ENCODE results near the gene GALNT13.

The GALNT13 gene

DNA sequence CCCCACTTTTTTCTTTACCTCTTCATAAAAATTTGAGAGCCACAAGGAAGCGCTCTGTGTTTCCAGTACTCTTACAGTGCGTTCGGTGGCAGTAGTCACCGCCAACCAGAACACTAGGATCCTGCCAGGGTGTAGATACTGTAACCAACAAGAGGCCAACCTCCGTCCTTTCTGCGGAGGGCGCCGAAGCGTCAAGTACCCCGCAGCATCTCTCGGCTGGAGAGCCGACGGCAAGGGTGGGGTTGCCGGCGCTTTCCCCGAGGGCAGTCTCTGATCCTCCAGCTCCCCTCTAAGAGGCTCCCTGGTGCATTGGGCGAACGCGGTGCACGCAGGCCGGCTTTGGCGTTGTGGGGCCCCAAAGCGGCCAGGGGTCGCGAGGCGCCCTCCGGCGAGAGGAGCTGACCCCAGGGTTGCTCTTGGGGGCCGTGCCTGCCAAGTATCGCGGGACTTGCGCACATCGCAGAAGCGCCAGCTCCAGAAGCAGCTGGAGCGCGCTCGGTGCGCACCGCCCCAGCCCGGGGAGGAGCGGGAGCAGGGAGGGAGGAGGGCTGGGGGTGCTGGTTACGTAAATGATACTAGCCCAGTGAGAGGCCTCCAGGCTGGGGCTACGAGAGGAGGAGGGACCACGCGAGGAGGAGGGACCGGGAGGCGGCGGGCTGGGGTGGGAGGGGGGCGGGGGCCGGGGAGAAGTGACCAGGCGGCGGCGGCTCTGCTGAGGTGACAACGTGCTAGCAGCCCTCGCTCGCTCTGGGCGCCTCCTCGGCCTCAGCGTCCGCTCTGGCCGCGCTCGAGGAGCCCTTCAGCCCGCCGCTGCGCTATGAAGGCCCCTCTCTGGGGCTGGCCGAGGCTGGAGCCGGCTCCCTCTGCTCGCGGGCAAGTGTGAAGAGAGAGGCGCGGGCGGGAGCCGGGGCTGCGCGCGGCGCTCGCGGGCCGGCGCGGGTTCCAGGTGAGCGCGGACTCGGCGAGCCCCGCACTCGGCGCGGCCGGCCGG is at the start of gene GALNT13:
GALNT13 (plus strand) TSS at position 692 of the 991 bp plus-strand sequence.
- Mint-ChIP-seq H3K36me3 (ENCODE audit: low read depth) (no peaks in the 10 kb centered on the region), H3K4me1 (ENCODE audit: low read depth) (peaks cover 4% of the 10 kb centered on the region), H3K4me3 (no peak within 1 kb of the TSS), H3K9me3 (no peaks in the 10 kb centered on the region), H3K27me3 (peaks cover 40% of the 10 kb centered on the region), H3K27ac (no peak within 1 kb of the TSS)
- intact Hi-C loops (cut with micrococcal nuclease), result no loop called here

DNA sequence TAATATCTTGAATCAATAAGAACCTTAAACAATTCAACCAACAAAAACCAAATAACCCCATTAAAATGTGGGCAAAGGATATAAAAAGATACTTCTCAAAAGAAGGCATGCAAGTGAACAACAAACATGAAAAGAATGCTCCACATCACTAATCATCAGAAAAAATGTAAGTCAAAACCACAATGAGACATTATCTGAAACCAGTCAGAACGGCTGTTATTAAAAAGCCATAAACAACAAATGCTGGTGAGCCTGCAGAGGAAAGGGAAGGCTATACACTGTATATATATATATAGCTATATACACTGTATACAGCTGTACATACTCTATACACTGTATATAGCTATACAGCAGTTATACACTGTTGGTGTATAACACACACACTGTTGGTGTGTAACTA is 47.8 kb upstream of the GALNT13 start:
- intact Hi-C loops (cut with micrococcal nuclease), result no loop called here
- no peaks in the 10 kb centered on the region for H3K27me3 Mint-ChIP-seq
- no peak overlapping the region for H3K27ac Mint-ChIP-seq
- no peaks in the 10 kb centered on the region for H3K4me1 Mint-ChIP-seq (ENCODE audit: low read depth)
- H3K9me3 Mint-ChIP-seq, result peaks cover 39% of the 10 kb centered on the region
- no peak overlapping the region for H3K4me3 Mint-ChIP-seq
- no peaks in the 10 kb centered on the region for H3K36me3 Mint-ChIP-seq (ENCODE audit: low read depth)

DNA sequence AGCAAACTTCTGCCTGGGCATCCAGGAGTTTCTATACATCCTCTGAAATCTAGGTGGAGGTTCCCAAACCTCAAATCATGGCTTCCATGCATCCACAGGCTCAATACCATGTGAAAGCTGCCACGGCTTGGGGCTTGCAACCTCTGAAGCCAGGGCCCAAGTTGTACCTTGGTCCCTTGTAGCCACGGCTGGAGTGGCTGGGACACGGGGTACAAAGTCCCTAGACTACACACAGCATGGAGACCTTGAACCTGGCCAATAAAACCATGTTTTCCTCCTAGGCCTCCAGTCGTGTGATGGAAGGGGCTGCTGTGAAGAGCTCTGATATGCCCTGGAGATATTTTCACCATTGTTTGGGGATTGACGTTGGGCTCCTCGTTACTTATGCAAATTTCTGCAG is 43.4 kb upstream of the GALNT13 start:
- Mint-ChIP-seq H3K36me3 (ENCODE audit: low read depth) (no peaks in the 10 kb centered on the region), H3K4me3 (no peak overlapping the region), H3K4me1 (ENCODE audit: low read depth) (no peaks in the 10 kb centered on the region), H3K27ac (no peak overlapping the region), H3K27me3 (no peaks in the 10 kb centered on the region), H3K9me3 (peaks cover 45% of the 10 kb centered on the region)
- intact Hi-C loops (cut with micrococcal nuclease), result no loop called here

DNA sequence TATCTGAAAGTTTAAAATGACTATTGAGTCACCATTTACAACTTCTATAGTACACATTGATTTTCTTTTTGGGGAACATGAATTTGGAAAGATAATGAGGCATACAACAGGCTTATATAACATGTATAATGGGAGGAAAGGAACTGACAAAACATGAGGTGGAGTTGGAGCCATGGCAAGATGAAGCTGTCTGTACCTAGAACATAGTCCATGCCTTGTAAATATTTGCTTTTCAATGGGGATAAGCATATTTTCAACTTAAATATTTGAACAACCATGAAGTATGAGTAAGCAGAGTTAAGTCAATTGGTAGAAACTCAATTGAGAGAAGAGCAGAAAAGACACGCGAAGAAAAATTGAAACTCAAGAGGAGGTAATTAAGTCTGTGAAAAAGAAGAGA is 37.1 kb upstream of the GALNT13 start:
- Mint-ChIP-seq H3K4me1 (ENCODE audit: low read depth) (no peaks in the 10 kb centered on the region), H3K4me3 (no peak overlapping the region), H3K9me3 (peaks cover 11% of the 10 kb centered on the region), H3K27me3 (no peaks in the 10 kb centered on the region), H3K27ac (no peak overlapping the region), H3K36me3 (ENCODE audit: low read depth) (no peaks in the 10 kb centered on the region)
- intact Hi-C loops (cut with micrococcal nuclease), result no loop called here

DNA sequence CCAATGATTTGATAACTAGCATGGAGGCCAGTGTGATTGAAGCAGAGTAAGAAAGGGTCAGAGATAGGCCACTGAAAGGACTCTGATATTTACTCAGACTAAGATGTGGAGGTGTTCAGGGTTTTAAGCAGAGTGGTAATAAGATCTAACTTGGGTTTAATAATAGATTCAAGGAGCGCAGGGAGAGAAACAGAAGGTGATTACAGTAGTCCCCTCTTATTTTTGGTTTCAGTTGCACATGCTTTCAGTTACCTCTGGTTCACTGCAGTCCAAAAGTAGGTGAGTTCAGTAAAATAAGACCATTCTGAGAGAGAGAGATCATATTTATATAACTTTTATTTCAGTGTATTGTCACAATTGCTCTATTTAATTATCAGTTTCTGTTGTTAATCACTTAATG is 13.5 kb upstream of the GALNT13 start:
- Mint-ChIP-seq H3K27me3 (no peaks in the 10 kb centered on the region), H3K27ac (no peak overlapping the region), H3K4me1 (ENCODE audit: low read depth) (no peaks in the 10 kb centered on the region), H3K36me3 (ENCODE audit: low read depth) (no peaks in the 10 kb centered on the region), H3K9me3 (no peaks in the 10 kb centered on the region), H3K4me3 (no peak overlapping the region)
- intact Hi-C loops (cut with micrococcal nuclease), result no loop called here

DNA sequence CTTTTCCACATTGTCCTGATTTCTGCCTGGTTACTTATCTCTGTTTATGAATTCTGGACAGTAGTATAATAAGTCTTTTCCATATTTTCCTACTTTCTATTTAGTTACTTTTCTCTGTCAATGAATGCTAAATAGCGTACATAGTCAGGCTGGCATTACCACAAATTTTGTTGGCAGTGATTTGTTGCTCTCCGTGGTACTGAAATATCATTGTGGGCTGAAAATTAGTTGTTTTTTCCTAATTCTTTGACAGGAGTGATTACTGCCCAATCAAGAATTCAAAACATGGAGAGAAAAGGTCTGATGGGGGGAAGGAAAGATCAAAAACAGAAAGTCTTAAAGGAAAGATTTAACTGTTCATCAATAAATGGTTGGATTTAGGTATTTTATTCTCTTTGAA is 7.7 kb upstream of the GALNT13 start:
- Mint-ChIP-seq H3K9me3 (no peaks in the 10 kb centered on the region), H3K27ac (no peak overlapping the region), H3K4me1 (ENCODE audit: low read depth) (no peaks in the 10 kb centered on the region), H3K27me3 (no peaks in the 10 kb centered on the region), H3K4me3 (no peak overlapping the region), H3K36me3 (ENCODE audit: low read depth) (no peaks in the 10 kb centered on the region)
- intact Hi-C loops (cut with micrococcal nuclease), result no loop called here

DNA sequence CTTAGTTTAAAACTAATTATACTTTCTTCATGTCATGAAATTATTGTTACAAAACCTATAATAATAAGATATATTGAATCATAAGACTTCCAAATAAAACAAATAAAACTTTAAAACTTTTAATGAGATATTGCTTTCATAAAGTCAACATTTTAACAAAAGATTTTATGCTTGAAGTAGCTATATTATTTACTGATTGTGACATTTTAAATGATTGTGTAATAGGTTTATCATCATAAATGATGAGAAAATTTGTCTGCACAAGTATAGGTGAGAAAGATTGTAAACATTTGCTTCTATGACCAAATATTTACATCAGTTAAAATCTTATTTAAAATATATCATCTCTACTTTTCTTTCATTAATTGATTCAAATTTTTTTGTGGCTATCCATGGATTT is 5.1 kb upstream of the GALNT13 start:
- no peaks in the 10 kb centered on the region for H3K4me1 Mint-ChIP-seq (ENCODE audit: low read depth)
- H3K4me3 Mint-ChIP-seq, result no peak overlapping the region
- no peaks in the 10 kb centered on the region for H3K36me3 Mint-ChIP-seq (ENCODE audit: low read depth)
- no peak overlapping the region for H3K27ac Mint-ChIP-seq
- intact Hi-C loops (cut with micrococcal nuclease), result no loop called here
- H3K9me3 Mint-ChIP-seq, result no peaks in the 10 kb centered on the region
- H3K27me3 Mint-ChIP-seq, result peaks cover 13% of the 10 kb centered on the region

DNA sequence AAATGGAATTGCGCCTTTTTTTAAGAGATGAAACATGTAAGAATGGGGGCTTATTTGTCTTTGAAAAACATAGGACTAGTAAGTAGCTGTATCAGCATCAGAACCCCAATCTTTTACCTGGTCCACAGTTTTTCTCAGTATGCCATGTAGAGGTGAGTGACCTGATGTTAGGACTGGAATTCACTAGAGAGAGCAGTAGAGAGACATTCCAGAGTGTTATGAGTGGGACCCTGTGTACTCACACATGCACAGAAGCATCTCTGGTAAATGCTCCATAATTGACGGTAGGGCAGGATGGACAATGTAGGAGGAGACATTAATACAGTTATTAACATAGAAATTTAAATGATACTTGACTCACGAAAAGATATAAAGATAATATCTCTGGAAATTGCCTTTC is 1.4 kb upstream of the GALNT13 start:
- Mint-ChIP-seq H3K4me1 (ENCODE audit: low read depth) (peaks cover 4% of the 10 kb centered on the region), H3K36me3 (ENCODE audit: low read depth) (no peaks in the 10 kb centered on the region), H3K27me3 (peaks cover 40% of the 10 kb centered on the region), H3K27ac (no peak overlapping the region), H3K9me3 (no peaks in the 10 kb centered on the region), H3K4me3 (no peak overlapping the region)
- intact Hi-C loops (cut with micrococcal nuclease), result no loop called here

DNA sequence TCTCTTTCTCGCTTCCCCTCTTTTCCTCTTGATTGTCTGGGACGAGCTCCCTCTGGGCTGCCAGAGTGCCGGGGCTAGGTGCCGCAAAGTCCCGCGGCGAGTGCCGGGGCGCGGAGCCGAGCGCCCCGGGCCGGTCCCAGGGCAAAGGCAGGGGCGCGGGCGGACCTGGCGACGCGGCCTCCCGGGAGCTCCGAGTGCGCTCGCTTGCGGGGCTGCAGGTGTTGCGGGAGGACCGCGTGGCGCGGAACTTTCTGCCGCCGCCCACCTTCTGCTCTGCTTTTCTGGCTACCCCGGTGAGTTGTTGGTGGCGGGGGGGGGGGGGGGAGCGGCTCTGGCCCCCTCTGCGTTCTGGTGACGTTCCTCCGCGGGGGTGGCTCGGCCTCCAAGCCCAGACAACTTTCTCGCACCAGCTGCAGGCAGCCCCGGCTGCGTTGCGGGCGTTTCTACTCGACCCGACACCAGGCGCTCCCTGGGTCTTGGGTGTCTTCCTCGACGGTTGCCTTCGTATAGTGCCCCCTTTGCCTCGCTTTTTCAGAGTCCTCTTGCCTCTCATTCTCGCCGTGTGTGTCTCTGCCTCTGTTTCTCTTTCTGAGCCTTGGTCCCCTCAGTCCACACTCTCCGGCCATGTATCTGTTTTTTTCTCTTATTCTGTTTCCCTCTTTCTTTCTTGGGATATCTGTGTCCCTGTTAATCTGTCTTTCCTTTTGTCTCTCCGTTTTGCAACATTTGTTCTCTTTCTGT is 759 bp downstream of the GALNT13 start:
- no peaks in the 10 kb centered on the region for H3K36me3 Mint-ChIP-seq (ENCODE audit: low read depth)
- no peak overlapping the region for H3K4me3 Mint-ChIP-seq
- no peaks in the 10 kb centered on the region for H3K9me3 Mint-ChIP-seq
- intact Hi-C loops (cut with micrococcal nuclease), result no loop called here
- no peak overlapping the region for H3K27ac Mint-ChIP-seq
- H3K4me1 Mint-ChIP-seq (ENCODE audit: low read depth), result peaks cover 4% of the 10 kb centered on the region
- H3K27me3 Mint-ChIP-seq, result peaks cover 40% of the 10 kb centered on the region

DNA sequence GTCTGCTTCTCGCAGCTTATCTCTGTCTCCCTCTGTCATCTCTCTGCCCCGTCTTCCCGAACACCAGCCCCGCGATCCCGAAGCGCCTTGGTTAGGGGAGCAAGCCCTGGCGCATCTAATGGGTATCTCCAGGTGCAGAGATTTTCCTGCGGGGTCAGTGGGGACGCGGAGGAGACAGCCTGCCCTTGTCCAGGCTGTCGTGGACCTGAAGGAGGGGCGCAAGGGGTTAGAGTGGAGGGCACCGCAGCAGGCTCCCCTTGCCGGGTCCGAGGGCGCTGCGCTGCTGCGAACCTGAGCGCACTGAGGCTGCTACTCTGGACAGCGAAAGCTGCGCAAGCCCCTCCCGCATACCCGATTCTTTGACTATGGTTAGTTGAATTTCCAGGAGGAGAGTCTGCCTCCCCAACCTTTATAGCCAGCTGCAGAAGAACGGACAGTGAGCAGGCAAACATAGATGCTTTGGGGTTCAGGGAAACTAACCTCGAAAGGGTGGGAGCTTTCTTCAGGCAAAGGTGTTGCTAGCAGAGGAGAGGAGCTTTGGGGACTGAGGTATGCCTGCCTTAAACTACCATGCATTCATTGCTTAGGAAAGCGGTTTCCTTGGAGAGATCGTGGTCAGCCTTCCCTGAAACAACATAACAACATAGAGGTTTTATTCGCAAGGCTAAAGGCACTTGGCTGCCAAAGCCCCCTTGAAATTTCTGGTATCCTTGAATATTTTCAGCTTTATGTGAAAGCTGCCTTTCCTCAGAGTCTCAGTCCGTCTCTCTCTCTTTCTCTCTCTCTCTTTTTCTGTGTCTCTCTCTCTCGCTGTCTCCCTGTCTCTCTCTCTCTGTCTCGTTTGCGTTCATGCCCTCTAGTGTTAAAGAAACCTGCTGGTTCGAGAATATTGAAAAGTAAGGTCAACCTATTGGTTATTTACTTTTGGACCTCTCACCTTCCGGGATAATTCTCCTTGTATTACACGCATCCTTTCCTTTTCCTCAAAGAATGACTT is 1.6 kb downstream of the GALNT13 start:
- Mint-ChIP-seq H3K27me3 (peaks cover 40% of the 10 kb centered on the region), H3K27ac (no peak overlapping the region), H3K9me3 (no peaks in the 10 kb centered on the region), H3K4me1 (ENCODE audit: low read depth) (peaks cover 4% of the 10 kb centered on the region), H3K36me3 (ENCODE audit: low read depth) (no peaks in the 10 kb centered on the region), H3K4me3 (no peak overlapping the region)
- intact Hi-C loops (cut with micrococcal nuclease), result no loop called here

DNA sequence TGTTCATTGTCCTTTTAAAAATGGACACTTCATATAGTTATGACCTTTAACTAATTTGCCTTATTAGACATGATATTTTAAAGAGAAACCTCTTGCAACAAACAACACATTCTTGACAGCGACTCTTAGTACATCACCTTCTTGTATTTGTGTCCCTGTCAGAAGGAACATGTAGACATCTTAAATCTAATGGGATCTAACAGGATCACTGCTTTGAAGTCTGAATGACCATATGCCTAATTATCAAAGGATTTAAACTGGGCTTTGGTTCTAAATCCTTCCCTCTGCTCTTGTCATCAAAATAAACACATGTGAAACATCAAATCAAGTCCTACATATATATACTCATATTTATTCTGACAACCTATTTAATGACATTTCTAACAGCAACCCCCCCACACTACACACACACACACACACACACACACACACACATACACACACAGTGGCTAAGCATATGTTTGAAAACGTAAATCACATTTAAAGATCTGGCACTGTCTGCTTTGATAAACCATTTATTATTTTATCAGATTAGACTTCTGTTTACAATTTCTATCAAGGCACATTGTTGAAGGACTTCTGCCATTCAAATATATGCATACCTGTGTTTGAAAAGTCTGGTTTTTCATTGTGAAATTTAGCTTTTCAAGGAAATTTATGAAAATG is 4.2 kb downstream of the GALNT13 start:
- intact Hi-C loops (cut with micrococcal nuclease), result no loop called here
- peaks cover 33% of the 10 kb centered on the region for H3K27me3 Mint-ChIP-seq
- H3K9me3 Mint-ChIP-seq, result no peaks in the 10 kb centered on the region
- H3K27ac Mint-ChIP-seq, result no peak overlapping the region
- no peak overlapping the region for H3K4me3 Mint-ChIP-seq
- peaks cover 4% of the 10 kb centered on the region for H3K4me1 Mint-ChIP-seq (ENCODE audit: low read depth)
- no peaks in the 10 kb centered on the region for H3K36me3 Mint-ChIP-seq (ENCODE audit: low read depth)

DNA sequence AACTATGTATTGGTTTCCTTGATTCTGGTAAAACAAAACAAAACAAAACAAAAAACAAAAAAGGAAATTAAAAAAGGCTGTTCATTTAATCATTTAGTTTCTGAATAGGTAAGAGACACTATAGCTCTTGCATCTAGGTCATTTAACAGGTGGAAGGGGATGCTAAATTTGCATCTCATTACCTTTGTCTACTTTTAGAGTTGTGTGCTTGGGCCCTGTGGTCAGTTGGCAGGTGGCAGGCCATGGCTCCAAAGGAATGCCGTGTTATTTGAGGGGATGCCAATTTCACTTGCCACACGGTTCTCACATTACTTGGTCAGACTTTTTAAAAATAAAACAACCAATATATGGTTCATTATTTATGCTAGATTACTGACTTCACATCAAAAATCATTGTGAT is 9.2 kb downstream of the GALNT13 start:
- intact Hi-C loops (cut with micrococcal nuclease), result no loop called here
- H3K4me3 Mint-ChIP-seq, result no peak overlapping the region

DNA sequence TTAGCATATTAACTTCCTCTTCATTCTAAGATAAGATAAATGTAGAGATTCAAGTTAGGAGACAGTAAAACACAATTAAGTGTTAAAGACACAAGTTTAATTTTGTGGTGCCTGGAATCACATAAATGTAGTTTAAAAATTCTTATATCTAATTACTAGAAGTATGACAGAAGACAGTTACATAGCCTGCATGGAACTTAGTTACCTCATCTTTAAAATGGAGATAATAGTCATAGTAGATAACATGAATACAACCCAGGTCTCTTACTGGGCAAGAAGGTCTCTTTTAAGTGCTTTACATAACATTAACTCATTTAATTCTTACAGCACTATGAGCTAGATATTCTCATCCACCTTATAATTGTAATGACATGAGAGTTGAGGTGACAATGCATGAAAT is 15.1 kb downstream of the GALNT13 start:
- intact Hi-C loops (cut with micrococcal nuclease), result no loop called here

More for the DNA sequence above, 9.2 kb downstream of the GALNT13 start:
- no peak overlapping the region for H3K27ac Mint-ChIP-seq
- no peaks in the 10 kb centered on the region for H3K36me3 Mint-ChIP-seq (ENCODE audit: low read depth)
- no peaks in the 10 kb centered on the region for H3K4me1 Mint-ChIP-seq (ENCODE audit: low read depth)
- no peaks in the 10 kb centered on the region for H3K9me3 Mint-ChIP-seq
- H3K27me3 Mint-ChIP-seq, result no peaks in the 10 kb centered on the region

More for the DNA sequence above, 15.1 kb downstream of the GALNT13 start:
- Mint-ChIP-seq H3K27ac (no peak overlapping the region), H3K4me3 (no peak overlapping the region), H3K36me3 (ENCODE audit: low read depth) (no peaks in the 10 kb centered on the region), H3K9me3 (no peaks in the 10 kb centered on the region), H3K27me3 (no peaks in the 10 kb centered on the region), H3K4me1 (ENCODE audit: low read depth) (no peaks in the 10 kb centered on the region)

All from dendritic cell treated with granulocyte-macrophage colony-stimulating factor and Interleukin-4, amounts not matched to agents 40 ng/mL and 50 ng/mL, for 4 days (primary cell).